ENCODE results near the gene FNTB. TPM values are rescaled to one million over a fixed set of nuclear protein-coding genes. Genes with fewer than 3 reads are reported as not detected.

Gene FNTB
- total and polyA plus RNA-seq, 8 donors: 4.6 to 9.5 (median 6.7) TPM

DNA sequence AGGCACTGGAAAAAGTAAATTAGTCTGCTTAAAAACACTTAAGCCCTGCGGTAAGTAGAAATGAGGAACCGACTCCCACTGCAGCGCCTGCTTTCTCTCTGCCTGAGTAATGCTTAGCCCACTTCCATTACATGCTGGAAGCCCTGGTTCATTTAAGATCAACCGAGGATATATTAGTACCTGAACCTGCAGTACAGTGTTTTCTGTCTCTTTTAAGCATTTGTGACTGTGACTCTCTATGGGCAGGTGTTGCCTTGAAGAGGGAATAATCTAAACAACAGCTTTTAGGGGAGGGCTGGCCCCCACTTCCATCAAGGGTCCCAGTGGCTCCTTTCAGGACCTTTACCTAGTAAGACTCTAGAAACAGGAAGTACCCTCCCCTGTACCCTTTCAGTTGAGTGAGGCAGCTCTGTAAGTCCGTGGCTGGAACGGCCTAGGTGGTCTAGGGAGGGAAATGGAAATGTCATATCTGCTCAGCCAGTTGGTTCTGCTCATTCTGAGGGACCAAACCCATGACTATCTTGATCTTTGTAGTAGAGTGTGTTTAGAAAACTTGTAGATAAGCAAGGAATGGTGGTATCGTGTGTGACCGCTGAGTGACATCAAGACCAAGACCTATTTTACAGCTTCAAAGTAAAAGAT is 56.2 kb downstream of the FNTB start:
- WGBS, 2 donors: 88 to 90% methylated on average over 8 of the region's 8 CpGs
- ATAC-seq (peak in 1 of 4 donors; percentile 42), FAIRE-seq (no peak), DNase-seq (no peak)
- Histone ChIP-seq H3K27me3 (no peaks in the 10 kb centered on the region), H3K9me3 (no peaks in the 10 kb centered on the region), H3K4me3 (no peak overlapping the region), H3K27ac (no peak overlapping the region), H3K4me1 (peaks cover 0 to 3% (median 0%) of the 10 kb centered on the region in 3 donors), H3K36me3 (peaks cover 0 to 17% (median 0%) of the 10 kb centered on the region in 3 donors)
- TF ChIP-seq, protein P1, sequence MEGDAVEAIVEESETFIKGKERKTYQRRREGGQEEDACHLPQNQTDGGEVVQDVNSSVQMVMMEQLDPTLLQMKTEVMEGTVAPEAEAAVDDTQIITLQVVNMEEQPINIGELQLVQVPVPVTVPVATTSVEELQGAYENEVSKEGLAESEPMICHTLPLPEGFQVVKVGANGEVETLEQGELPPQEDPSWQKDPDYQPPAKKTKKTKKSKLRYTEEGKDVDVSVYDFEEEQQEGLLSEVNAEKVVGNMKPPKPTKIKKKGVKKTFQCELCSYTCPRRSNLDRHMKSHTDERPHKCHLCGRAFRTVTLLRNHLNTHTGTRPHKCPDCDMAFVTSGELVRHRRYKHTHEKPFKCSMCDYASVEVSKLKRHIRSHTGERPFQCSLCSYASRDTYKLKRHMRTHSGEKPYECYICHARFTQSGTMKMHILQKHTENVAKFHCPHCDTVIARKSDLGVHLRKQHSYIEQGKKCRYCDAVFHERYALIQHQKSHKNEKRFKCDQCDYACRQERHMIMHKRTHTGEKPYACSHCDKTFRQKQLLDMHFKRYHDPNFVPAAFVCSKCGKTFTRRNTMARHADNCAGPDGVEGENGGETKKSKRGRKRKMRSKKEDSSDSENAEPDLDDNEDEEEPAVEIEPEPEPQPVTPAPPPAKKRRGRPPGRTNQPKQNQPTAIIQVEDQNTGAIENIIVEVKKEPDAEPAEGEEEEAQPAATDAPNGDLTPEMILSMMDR (IDR thresholded peaks at IDR 0.05): no peak
- intact Hi-C loops (cut with DNase I): no loop called here

DNA sequence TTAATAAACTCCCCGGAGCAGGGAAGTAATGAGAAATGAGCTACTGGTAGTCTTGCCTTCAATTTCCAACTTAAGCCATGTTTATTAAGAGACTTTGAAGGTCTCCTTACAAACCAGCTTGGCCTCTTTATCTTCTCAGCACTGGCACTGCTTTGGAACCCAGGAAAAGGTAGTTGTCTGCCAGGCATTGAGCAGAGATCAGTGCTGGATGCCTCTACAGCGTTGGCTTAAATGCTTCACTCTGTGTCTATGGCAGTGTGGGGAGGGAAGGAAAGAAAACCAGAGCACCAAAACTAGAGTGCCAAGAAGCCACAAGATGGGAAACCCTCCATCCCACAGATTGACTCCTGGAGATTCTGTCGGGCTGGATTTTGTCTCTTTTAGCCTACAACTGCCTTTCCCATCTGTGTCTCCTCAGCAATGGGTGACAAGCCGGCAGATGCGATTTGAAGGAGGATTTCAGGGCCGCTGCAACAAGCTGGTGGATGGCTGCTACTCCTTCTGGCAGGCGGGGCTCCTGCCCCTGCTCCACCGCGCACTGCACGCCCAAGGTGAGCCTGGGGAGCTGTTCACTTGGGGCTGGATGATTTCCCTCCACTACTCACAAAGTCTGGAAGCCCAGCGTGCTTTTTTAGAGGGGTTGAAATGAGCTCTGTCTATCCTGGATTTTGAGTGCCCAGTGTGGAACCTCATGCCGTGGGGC is 57.3 kb downstream of the FNTB start:
- peak overlapping the region in 1 of 4 donors; percentile 23 for H3K27ac ChIP-seq
- H3K36me3 ChIP-seq: peaks cover 0 to 17% (median 0%) of the 10 kb centered on the region in 3 donors
- FAIRE-seq (no peak), ATAC-seq (no peak), DNase-seq (no peak)
- H3K4me3 ChIP-seq: no peak overlapping the region
- TF ChIP-seq, protein P1 (IDR thresholded peaks at IDR 0.05): no peak
- intact Hi-C loops (cut with DNase I): no loop called here
- no peaks in the 10 kb centered on the region for H3K27me3 ChIP-seq
- no peaks in the 10 kb centered on the region for H3K9me3 ChIP-seq
- H3K4me1 ChIP-seq: peaks cover 0 to 3% (median 0%) of the 10 kb centered on the region in 3 donors
- WGBS, 2 donors: 89 to 90% methylated on average over 12 of the region's 12 CpGs

GRCh38 chr14:65044596-65044959 is 57.9 kb downstream of the FNTB start:
- Histone ChIP-seq H3K4me3 (no peak overlapping the region), H3K27ac (peak overlapping the region in 1 of 4 donors; percentile 23), H3K4me1 (peaks cover 0 to 3% (median 0%) of the 10 kb centered on the region in 3 donors), H3K9me3 (no peaks in the 10 kb centered on the region), H3K27me3 (no peaks in the 10 kb centered on the region), H3K36me3 (peaks cover 0 to 17% (median 0%) of the 10 kb centered on the region in 3 donors)
- FAIRE-seq (no peak), DNase-seq (peak in 1 of 6 donors; percentile 39), ATAC-seq (peak in 2 of 4 donors; percentile 43 to 67)
- intact Hi-C loops (cut with DNase I): no loop called here
- TF ChIP-seq, protein P1 (IDR thresholded peaks at IDR 0.05): no peak
- WGBS, 2 donors: 92% methylated on average over 9 of the region's 9 CpGs

- intact Hi-C loops (cut with DNase I): no loop called here
- no peaks in the 10 kb centered on the region for H3K9me3 ChIP-seq
- H3K27ac ChIP-seq: no peak overlapping the region
- 94 to 96% methylated on average over 5 of the region's 5 CpGs for WGBS, 2 donors
- ATAC-seq: no peak
- H3K27me3 ChIP-seq: no peaks in the 10 kb centered on the region
- FAIRE-seq: no peak
- H3K36me3 ChIP-seq: peaks cover 0 to 17% (median 0%) of the 10 kb centered on the region in 3 donors
- H3K4me1 ChIP-seq: peaks cover 0 to 3% (median 0%) of the 10 kb centered on the region in 3 donors
- DNase-seq: no peak
- TF ChIP-seq, protein P1 (IDR thresholded peaks at IDR 0.05): no peak
- no peak overlapping the region for H3K4me3 ChIP-seq
Measured at GRCh38 chr14:65045006-65045405, 58.3 kb downstream of the FNTB start.

- 95 to 97% methylated on average over 4 of the region's 4 CpGs for WGBS, 2 donors
- TF ChIP-seq, protein P1 (IDR thresholded peaks at IDR 0.05): no peak
- intact Hi-C loops (cut with DNase I): no loop called here
- ATAC-seq (peak in 1 of 4 donors; percentile 48), DNase-seq (no peak), FAIRE-seq (no peak)
- no peak overlapping the region for H3K4me3 ChIP-seq
- no peak overlapping the region for H3K27ac ChIP-seq
- H3K4me1 ChIP-seq: peaks cover 0 to 3% (median 0%) of the 10 kb centered on the region in 3 donors
- peaks cover 0 to 16% (median 0%) of the 10 kb centered on the region in 3 donors for H3K36me3 ChIP-seq
- no peaks in the 10 kb centered on the region for H3K27me3 ChIP-seq
- H3K9me3 ChIP-seq: no peaks in the 10 kb centered on the region
Measured at GRCh38 chr14:65045709-65046108, 59.0 kb downstream of the FNTB start.

All from pancreas (tissue), 10 donors.